HG03565 (cell line): ENCODE measurements around the gene PCDHGB2.
"Not testable (repeated sequence)": the region's sequence is repeated elsewhere in the genome, so short reads cannot be mapped to it uniquely, and the experiment has no call there.

Source experiments
- ATAC-seq: cut with Tn5 transposase; IDR thresholded peaks from one replicate; pipeline ENCODE4 v1.9.1; 2021; ENCODE audit warnings: mild to moderate bottlenecking, moderate library complexity; ENCODE audit not compliant: unreplicated experiment

PCDHGB2 gene

DNA sequence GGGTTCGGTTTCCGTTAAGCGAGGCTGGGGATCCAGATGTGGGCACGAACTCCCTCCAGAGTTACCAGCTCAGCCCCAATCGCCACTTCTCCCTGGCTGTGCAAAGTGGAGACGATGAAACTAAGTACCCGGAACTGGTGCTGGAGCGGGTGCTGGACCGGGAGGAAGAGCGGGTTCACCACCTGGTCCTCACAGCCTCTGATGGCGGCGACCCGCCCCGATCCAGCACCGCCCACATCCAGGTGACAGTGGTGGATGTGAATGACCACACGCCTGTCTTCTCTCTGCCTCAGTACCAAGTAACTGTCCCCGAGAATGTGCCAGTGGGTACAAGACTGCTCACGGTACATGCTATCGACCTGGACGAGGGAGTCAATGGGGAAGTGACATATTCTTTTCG, 23.6 kb downstream of the PCDHGB2 start:
- ATAC-seq, result no peak

DNA sequence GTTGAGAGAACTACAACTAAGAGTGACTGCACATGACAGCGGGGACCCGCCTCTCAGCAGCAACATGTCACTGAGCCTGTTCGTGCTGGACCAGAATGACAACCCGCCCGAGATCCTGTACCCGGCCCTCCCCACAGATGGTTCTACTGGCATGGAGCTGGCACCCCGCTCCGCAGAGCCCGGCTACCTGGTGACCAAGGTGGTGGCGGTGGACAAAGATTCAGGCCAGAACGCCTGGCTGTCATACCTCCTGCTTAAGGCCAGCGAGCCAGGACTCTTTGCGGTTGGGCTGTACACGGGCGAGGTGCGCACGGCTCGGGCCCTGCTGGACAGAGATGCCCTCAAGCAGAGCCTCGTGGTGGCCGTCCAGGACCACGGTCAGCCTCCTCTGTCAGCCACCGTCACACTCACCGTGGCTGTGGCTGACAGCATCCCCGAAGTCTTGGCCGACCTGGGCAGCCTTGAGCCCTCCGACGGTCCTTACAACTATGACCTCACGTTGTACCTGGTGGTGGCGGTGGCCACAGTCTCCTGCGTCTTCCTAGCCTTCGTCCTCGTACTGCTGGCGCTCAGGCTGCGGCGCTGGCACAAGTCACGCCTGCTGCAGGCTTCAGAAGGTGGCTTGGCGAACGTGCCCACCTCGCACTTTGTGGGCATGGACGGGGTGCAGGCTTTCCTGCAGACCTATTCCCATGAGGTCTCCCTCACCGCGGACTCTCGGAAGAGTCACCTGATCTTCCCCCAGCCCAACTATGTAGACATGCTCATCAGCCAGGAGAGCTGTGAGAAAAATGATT, 24.9 kb downstream of the PCDHGB2 start:
- ATAC-seq, result no peak

- not testable (repeated sequence) for ATAC-seq
Observed at GRCh38 chr5:141387557-141388311, 27.9 kb downstream of the PCDHGB2 start, which contains the start of gene PCDHGB4. PCDHGB4 (plus strand) TSS chr5:141387698; CDS start chr5:141387885, 187 bp downstream.

GRCh38 chr5:141388661-141389060, 28.9 kb downstream of the PCDHGB2 start:
- no peak for ATAC-seq

- ATAC-seq, result no peak
Observed at GRCh38 chr5:141389153-141390042, 29.6 kb downstream of the PCDHGB2 start.

DNA sequence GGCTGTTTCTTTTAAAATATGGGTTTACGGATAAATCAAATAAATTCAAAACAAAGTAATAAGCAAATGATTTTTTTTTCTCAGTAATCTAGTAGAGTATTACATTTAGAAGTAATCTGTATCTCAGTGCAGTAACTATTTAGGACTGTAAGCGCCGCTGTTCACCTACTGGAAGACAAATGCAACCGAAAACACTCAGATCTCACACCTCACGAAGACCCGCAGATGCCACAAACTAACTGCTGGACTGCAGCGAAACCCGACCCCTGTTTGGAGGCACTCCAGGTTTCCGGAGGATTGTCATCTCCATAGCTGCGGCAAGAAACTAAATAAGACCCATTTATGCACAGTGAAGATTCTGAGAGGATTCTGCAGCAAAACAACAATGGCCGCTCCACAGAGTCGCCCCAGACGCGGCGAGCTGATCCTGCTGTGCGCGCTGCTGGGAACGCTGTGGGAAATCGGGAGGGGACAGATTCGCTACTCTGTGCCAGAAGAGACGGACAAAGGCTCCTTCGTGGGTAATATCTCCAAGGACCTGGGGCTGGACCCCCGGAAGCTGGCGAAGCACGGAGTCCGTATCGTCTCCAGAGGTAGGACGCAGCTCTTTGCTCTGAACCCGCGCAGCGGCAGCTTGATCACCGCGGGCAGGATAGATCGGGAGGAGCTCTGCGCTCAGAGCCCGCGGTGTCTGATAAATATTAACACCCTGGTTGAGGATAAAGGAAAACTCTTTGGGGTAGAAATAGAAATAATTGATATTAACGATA, 32.8 kb downstream of the PCDHGB2 start, which contains the start of gene PCDHGA8:
TSS of gene PCDHGA8 (plus strand) at position 205 of the 770 bp plus-strand sequence. CDS start at position 386, 181 bp downstream.
- ATAC-seq, result no peak

GRCh38 chr5:141393267-141393666, 33.5 kb downstream of the PCDHGB2 start:
- ATAC-seq, result no peak

GRCh38 chr5:141394401-141395187, 34.8 kb downstream of the PCDHGB2 start:
- not testable (repeated sequence) for ATAC-seq

DNA sequence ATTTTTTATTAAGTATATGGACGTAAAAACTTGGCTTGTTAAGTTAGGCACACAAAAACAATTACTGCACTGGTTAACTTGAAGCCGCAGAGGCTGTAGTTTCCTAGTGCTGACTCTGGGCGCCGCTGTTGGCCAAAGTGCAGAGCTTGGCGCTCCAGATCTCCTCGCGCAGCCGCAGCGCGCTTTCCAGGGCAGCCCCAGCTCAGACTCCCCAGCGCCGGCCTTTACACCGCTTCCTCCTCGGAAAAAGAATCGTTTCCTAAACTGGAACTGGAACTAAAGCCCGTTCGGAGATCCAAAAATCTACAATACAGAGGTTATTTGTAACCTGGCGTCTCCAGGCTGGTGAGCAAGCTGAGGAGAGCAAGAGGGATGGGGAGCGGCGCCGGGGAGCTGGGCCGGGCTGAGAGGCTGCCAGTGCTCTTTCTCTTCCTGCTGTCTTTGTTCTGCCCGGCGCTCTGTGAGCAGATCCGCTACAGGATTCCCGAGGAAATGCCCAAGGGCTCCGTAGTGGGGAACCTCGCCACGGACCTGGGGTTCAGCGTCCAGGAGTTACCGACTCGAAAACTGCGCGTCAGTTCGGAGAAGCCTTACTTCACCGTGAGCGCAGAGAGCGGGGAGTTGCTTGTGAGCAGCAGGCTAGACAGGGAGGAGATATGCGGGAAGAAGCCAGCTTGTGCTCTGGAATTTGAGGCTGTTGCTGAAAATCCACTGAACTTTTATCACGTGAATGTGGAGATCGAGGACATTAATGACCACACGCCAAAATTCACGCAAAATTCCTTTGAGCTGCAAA, 38.2 kb downstream of the PCDHGB2 start, which contains the start of gene PCDHGB5:
TSS of gene PCDHGB5 (plus strand) at position 192 of the 796 bp plus-strand sequence. CDS start at position 373, 181 bp downstream.
- peak; percentile 90 for ATAC-seq

DNA sequence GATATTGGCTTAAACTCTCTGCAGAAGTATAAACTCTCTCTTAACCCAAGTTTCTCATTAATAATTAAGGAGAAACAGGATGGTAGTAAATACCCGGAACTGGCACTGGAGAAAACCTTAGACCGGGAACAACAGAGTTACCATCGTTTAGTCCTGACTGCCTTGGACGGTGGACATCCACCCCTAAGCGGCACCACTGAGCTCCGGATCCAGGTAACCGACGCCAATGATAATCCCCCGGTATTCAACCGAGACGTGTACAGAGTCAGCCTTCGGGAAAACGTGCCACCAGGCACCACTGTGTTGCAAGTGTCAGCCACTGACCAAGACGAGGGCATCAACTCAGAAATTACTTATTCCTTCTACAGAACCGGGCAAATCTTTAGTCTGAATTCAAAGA, 38.8 kb downstream of the PCDHGB2 start:
- ATAC-seq, result no peak

DNA sequence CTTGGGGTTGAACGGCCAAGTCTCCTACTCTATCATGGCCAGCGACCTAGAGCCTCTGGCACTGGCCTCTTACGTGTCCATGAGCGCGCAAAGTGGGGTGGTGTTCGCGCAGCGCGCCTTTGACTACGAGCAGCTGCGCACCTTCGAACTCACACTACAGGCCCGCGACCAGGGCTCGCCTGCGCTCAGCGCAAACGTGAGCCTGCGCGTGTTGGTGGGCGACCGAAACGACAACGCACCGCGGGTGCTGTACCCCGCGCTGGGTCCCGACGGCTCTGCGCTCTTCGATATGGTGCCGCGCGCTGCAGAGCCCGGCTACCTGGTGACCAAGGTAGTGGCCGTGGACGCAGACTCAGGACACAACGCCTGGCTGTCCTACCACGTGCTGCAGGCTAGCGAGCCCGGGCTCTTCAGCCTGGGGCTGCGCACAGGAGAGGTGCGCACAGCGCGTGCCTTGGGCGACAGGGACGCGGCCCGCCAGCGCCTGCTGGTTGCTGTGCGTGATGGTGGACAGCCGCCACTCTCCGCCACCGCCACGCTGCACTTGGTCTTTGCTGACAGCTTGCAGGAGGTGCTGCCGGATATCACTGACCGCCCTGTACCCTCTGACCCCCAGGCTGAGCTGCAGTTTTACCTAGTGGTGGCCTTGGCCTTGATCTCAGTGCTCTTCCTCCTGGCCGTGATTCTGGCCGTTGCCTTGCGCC, 39.9 kb downstream of the PCDHGB2 start:
- ATAC-seq, result no peak

GRCh38 chr5:141402553-141403243, 42.9 kb downstream of the PCDHGB2 start, which contains the start of gene PCDHGA9:
PCDHGA9 (plus strand) TSS chr5:141402778; CDS start chr5:141402953, 175 bp downstream.
- ATAC-seq, result no peak

DNA sequence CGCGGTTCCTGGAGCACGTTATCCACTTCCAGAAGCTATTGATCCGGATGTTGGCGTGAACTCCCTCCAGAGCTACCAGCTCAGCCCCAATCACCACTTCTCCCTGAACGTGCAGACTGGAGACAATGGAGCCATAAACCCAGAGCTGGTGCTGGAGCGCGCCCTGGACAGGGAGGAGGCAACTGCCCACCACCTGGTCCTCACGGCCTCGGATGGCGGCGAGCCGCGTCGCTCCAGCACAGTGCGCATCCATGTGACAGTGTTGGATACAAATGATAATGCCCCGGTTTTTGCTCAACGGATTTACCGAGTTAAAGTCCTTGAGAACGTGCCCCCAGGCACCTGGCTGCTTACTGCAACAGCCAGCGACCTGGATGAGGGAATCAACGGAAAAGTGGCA, 43.6 kb downstream of the PCDHGB2 start:
- ATAC-seq, result no peak

DNA sequence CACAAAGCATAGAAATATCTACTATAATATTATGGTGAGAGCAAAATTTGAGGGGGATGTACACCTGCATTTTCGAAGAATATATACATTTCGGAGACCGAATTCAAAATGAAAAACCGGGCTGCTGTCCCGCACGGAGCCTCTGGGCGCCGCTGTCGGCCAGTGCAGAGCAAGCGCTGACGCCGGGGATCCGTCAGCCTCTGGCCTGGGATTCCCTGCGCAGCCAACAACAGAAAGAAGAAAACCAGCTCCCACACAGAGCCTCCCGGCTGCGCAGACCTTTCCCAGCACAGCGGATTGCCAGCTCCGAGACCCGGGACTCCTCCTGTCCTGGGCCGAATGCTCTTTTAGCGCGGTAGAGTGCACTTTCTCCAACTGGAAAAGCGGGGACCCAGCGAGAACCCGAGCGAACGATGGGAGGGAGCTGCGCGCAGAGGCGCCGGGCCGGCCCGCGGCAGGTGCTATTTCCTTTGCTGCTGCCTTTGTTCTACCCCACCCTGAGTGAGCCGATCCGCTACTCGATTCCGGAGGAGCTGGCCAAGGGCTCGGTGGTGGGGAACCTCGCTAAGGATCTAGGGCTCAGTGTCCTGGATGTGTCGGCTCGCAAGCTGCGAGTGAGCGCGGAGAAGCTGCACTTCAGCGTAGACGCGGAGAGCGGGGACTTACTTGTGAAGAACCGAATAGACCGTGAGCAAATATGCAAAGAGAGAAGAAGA, 48.2 kb downstream of the PCDHGB2 start, which contains the start of gene PCDHGB6:
TSS of gene PCDHGB6 (plus strand) at position 232 of the 716 bp plus-strand sequence. CDS start at position 414, 182 bp downstream.
- not testable (repeated sequence) for ATAC-seq

DNA sequence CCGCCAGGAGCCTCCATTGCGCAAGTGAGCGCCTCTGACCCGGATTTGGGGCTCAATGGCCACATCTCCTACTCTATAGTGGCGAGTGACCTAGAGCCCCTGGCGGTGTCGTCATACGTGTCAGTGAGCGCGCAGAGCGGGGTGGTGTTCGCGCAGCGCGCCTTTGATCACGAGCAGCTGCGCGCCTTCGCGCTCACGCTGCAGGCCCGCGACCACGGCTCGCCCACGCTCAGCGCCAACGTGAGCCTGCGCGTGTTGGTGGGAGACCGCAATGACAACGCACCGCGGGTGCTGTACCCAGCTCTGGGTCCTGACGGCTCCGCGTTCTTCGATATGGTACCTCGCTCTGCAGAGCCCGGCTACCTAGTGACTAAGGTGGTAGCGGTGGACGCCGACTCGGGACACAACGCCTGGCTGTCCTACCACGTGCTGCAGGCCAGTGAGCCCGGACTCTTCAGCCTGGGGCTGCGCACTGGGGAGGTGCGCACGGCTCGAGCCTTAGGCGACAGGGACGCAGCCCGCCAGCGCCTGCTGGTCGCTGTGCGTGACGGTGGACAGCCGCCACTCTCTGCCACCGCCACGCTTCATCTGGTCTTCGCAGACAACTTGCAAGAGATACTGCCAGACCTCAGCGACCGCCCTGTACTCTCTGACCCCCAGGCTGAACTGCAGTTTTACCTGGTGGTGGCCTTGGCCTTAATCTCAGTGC, 50.0 kb downstream of the PCDHGB2 start:
- ATAC-seq, result no peak

DNA sequence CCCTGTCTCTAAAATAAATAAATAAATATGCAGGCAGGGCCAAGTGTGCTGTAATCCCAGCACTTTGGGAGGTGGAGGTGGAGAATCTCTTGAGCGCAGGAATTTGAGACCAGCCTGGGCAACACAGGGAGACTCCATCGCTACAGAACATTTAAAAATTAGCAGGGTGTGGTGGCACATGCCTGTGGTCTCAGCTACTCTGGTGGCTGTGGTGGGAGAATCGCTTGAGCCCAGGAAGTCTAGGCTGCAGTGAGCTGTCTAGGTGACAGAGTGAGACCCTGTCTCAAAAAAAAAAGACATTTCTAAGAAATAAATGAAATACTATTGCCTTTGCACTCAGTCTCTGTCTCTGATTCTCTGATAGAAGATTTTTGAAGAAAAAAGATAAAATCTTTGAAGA, 51.8 kb downstream of the PCDHGB2 start:
- ATAC-seq, result no peak
